ENCODE results near the gene ACP4. TPM values are rescaled to one million over a fixed set of nuclear protein-coding genes. Genes with fewer than 3 reads are reported as not detected.
"Not testable (repeated sequence)": the region's sequence is repeated elsewhere in the genome, so short reads cannot be mapped to it uniquely, and the experiment has no call there.

The ACP4 gene, protein sequence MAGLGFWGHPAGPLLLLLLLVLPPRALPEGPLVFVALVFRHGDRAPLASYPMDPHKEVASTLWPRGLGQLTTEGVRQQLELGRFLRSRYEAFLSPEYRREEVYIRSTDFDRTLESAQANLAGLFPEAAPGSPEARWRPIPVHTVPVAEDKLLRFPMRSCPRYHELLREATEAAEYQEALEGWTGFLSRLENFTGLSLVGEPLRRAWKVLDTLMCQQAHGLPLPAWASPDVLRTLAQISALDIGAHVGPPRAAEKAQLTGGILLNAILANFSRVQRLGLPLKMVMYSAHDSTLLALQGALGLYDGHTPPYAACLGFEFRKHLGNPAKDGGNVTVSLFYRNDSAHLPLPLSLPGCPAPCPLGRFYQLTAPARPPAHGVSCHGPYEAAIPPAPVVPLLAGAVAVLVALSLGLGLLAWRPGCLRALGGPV
- total RNA-seq (ENCODE audit: insufficient read depth, low replicate concordance): not detected

- no peak for DNase-seq (ENCODE audit: low spot score)
These were observed at the start of gene ACP4 for GRCh38 chr19:50790396-50790795. Gene ACP4, plus strand, starts transcription at chr19:50790415. Its CDS starts 0 bp downstream, at chr19:50790415.

- DNase-seq (ENCODE audit: low spot score): no peak
These were observed 48.9 kb upstream of the ACP4 start for GRCh38 chr19:50741179-50741933.

- DNase-seq (ENCODE audit: low spot score): no peak
These were observed 46.7 kb upstream of the ACP4 start for GRCh38 chr19:50743537-50743936.

- DNase-seq (ENCODE audit: low spot score): no peak
These were observed 45.0 kb upstream of the ACP4 start for GRCh38 chr19:50745221-50745620.

DNA sequence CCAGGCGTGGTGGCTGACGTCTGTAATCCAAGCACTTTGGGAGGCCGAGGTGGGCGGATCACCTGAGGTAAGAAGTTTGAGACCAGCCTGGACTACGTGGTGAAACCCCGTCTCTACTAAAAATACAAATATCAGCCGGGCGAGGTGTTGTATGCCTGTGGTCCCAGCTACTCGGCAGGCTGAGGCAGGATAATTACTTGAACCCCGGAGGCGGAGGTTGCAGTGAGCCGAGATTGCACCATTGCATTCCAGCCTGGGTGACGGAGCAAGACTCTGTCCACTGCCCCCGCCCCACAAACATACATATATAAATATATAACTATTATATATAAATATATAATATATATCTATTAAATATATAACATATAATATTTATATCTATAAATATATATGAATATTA is 43.1 kb upstream of the ACP4 start:
- DNase-seq (ENCODE audit: low spot score): not testable (repeated sequence)

- DNase-seq (ENCODE audit: low spot score): no peak
These were observed 40.7 kb upstream of the ACP4 start for GRCh38 chr19:50749490-50749889.

GRCh38 chr19:50750010-50750409 is 40.2 kb upstream of the ACP4 start:
- DNase-seq (ENCODE audit: low spot score): no peak

DNA sequence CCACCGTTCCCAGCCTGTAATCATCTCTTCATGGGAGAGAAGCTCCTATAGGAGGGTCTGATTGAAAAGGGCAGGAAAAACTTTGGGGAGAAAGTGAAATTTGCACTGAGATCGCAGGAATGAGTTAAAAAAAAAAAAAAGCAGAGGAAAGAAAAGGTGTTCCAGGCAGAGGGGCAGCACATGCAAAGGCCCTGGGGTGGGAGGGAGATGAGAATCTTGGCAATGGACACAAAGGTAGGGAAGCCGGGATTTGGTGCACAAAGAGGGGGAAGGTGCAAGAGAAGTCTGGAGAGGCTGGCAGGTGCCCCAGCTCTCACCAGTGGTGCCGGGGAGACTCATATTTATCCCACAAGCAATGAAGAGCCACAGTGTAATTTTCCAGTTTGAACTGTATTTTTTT is 36.3 kb upstream of the ACP4 start:
- no peak for DNase-seq (ENCODE audit: low spot score)

GRCh38 chr19:50756244-50756643 is 34.0 kb upstream of the ACP4 start:
- DNase-seq (ENCODE audit: low spot score): not testable (repeated sequence)

GRCh38 chr19:50757624-50758023 is 32.6 kb upstream of the ACP4 start:
- not testable (repeated sequence) for DNase-seq (ENCODE audit: low spot score)

GRCh38 chr19:50759076-50759475 is 31.1 kb upstream of the ACP4 start:
- not testable (repeated sequence) for DNase-seq (ENCODE audit: low spot score)

DNA sequence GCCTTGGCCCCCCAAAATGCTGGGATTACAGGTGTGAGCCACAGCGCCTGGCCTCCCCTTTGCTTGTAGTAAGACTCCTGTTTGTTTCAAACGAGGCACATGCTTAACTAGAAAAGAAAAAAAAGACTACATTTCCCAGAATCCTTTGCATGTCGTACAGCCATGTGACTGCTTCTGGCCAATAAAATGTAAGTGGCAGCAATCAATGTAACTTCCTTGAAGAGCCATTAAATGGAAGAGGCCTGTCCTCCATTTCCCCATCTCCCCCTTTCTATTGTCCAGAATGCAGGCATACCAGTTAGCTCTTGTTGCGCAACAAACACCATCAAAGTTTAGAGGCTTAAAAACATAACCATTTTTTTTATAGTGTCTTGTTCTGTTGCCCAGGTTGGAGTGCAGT is 30.3 kb upstream of the ACP4 start:
- DNase-seq (ENCODE audit: low spot score): no peak

- DNase-seq (ENCODE audit: low spot score): not testable (repeated sequence)
These were observed 28.7 kb upstream of the ACP4 start for GRCh38 chr19:50761501-50761900.

- DNase-seq (ENCODE audit: low spot score): not testable (repeated sequence)
These were observed 26.7 kb upstream of the ACP4 start for GRCh38 chr19:50763521-50763920.

GRCh38 chr19:50764409-50764808 is 25.8 kb upstream of the ACP4 start:
- DNase-seq (ENCODE audit: low spot score): no peak

- not testable (repeated sequence) for DNase-seq (ENCODE audit: low spot score)
These were observed 23.5 kb upstream of the ACP4 start for GRCh38 chr19:50766746-50767145.

- DNase-seq (ENCODE audit: low spot score): not testable (repeated sequence)
These were observed 23.0 kb upstream of the ACP4 start for GRCh38 chr19:50767263-50767662.

- no peak for DNase-seq (ENCODE audit: low spot score)
These were observed 21.9 kb upstream of the ACP4 start for GRCh38 chr19:50768277-50768676.

- DNase-seq (ENCODE audit: low spot score): not testable (repeated sequence)
These were observed 20.1 kb upstream of the ACP4 start, which contains the start of gene GPR32 for GRCh38 chr19:50770164-50770563. Gene GPR32, plus strand, starts transcription at chr19:50770464. Its CDS starts 137 bp downstream, at chr19:50770601.

DNA sequence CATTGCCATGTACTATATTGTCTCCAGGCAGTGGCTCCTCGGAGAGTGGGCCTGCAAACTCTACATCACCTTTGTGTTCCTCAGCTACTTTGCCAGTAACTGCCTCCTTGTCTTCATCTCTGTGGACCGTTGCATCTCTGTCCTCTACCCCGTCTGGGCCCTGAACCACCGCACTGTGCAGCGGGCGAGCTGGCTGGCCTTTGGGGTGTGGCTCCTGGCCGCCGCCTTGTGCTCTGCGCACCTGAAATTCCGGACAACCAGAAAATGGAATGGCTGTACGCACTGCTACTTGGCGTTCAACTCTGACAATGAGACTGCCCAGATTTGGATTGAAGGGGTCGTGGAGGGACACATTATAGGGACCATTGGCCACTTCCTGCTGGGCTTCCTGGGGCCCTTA is 19.3 kb upstream of the ACP4 start:
- DNase-seq (ENCODE audit: low spot score): no peak

GRCh38 chr19:50772476-50772875 is 17.7 kb upstream of the ACP4 start:
- DNase-seq (ENCODE audit: low spot score): no peak

- DNase-seq (ENCODE audit: low spot score): not testable (repeated sequence)
These were observed 17.3 kb upstream of the ACP4 start for GRCh38 chr19:50772912-50773311.

GRCh38 chr19:50773454-50773853 is 16.8 kb upstream of the ACP4 start:
- DNase-seq (ENCODE audit: low spot score): not testable (repeated sequence)

Data from umbilical cord (tissue), 2 donors.